Common myeloid progenitor, CD34-positive (primary cell): Measurements from ENCODE around the gene POLR2A.

ENCODE experiments used
- CTCF ChIA-PET: fragments of 350-600 bp; sonication (Branson Sonifier 250); formaldehyde crosslinking; loops from one replicate; lab custom pipeline; 2021; ENCODE audit warnings: antibody characterized with exemption; lab: Charles Lee
- POLR2A ChIA-PET: fragments of 350-600 bp; sonication (Branson Sonifier 250); formaldehyde crosslinking; loops from one replicate; lab custom pipeline; 2021; ENCODE audit warnings: antibody characterized with exemption; lab: Charles Lee
- DNase-seq, 3 donors: peaks; one replicate each; pipeline versions ENCODE4 v3.0.0 to v3.0.0-alpha.2; 2013
- H3K27ac ChIP-seq, 2 experiments: 1 replicate in 1 of 2; 2 replicates in 1 of 2; pipeline ENCODE4 v1.7.0; 2013; ENCODE audit warnings: inconsistent platforms in 2 of 2, low read length in 2 of 2, mild to moderate bottlenecking in 2 of 2, low read depth in 1 of 2, moderate library complexity in 1 of 2; ENCODE audit not compliant: severe bottlenecking in 2 of 2, insufficient read depth in 1 of 2, poor library complexity in 1 of 2
- H3K27me3 ChIP-seq, 5 experiments: replicated peaks in 2 of 5; 1 replicate in 3 of 5; 2 replicates in 2 of 5; pipeline versions ENCODE4 v1.6.1 to v1.7.0; 2013; ENCODE audit warnings: low read length in 4 of 5, mild to moderate bottlenecking in 2 of 5, moderate library complexity in 2 of 5, inconsistent platforms in 1 of 5; ENCODE audit not compliant: insufficient read depth in 5 of 5, control insufficient read depth in 4 of 5
- H3K36me3 ChIP-seq, 4 experiments: 1 replicate in 2 of 4; 2 replicates in 2 of 4; pipeline versions ENCODE4 v1.6.1 to v1.7.0; 2013; ENCODE audit warnings: low read length in 3 of 4, control low read depth in 1 of 4, mild to moderate bottlenecking in 1 of 4; ENCODE audit not compliant: control insufficient read depth in 4 of 4, insufficient read depth in 4 of 4
- H3K4me1 ChIP-seq, 4 experiments: 1 replicate in 3 of 4; 2 replicates in 1 of 4; pipeline versions ENCODE4 v1.6.1 to v1.7.1; 2013; ENCODE audit warnings: low read length in 3 of 4, mild to moderate bottlenecking in 3 of 4, control low read depth in 1 of 4, inconsistent platforms in 1 of 4, moderate library complexity in 1 of 4; ENCODE audit not compliant: control insufficient read depth in 4 of 4, insufficient read depth in 4 of 4; ENCODE audit errors: control extremely low read depth in 1 of 4
- H3K4me3 ChIP-seq, 7 experiments: 1 replicate in 4 of 7; 2 replicates in 3 of 7; pipeline versions ENCODE4 v1.5.1 to v1.7.0; 2013; ENCODE audit warnings: mild to moderate bottlenecking in 7 of 7, low read length in 6 of 7, moderate library complexity in 6 of 7, inconsistent platforms in 2 of 7, low read depth in 2 of 7, control low read depth in 1 of 7; ENCODE audit not compliant: insufficient read depth in 4 of 7, control insufficient read depth in 1 of 7; ENCODE audit errors: extremely low read depth in 1 of 7
- H3K9me3 ChIP-seq, 5 experiments: 1 replicate in 4 of 5; 2 replicates in 1 of 5; pipeline versions ENCODE4 v1.6.1 to v1.7.1; 2013; ENCODE audit warnings: low read length in 4 of 5, mild to moderate bottlenecking in 2 of 5, inconsistent platforms in 1 of 5, low read depth in 1 of 5, moderate library complexity in 1 of 5; ENCODE audit not compliant: control insufficient read depth in 4 of 5, insufficient read depth in 2 of 5; ENCODE audit errors: control extremely low read depth in 1 of 5
- WGBS: methylation state at CpG from one replicate; pipeline ENCODE4 v1.1.5; 2013; ENCODE audit not compliant: insufficient coverage; 5-methylcytosine and 5-hydroxymethylcytosine counted together

The POLR2A gene

GRCh38 chr17:7509937-7510336 lies 25.8 kb downstream of the POLR2A start:
- H3K27ac ChIP-seq = no peak overlapping the region
- ChIA-PET POLR2A (no interaction called here), CTCF (interaction anchor here (1.6 to 18.4 kb wide), 2 partner anchors 8 to 43 kb away, joined by 5 to 515 read pairs; partner anchors contain the start of genes SENP3, TNFSF12 and TNFSF13)
- H3K4me3 ChIP-seq = no peak overlapping the region
- H3K27me3 ChIP-seq = no peaks in the 10 kb centered on the region
- H3K9me3 ChIP-seq = no peaks in the 10 kb centered on the region
- H3K36me3 ChIP-seq = peaks cover 21 to 89% (median 70%) of the 10 kb centered on the region in 4 experiments
- H3K4me1 ChIP-seq = no peaks in the 10 kb centered on the region
- 92% methylated on average over 4 of the region's 5 CpGs for WGBS
- DNase-seq = no peak

GRCh38 chr17:7511108-7511507 lies 26.9 kb downstream of the POLR2A start:
- no peaks in the 10 kb centered on the region for H3K27me3 ChIP-seq
- ChIA-PET CTCF (interaction anchor here (18.4 kb wide), 1 partner anchor 42 kb away, joined by 515 read pairs; the partner anchor contains the start of genes SENP3, TNFSF12 and TNFSF13), POLR2A (interaction anchor here (0.6 to 1.2 kb wide), 2 partner anchors 25 to 49 kb away, joined by 4 read pairs; no protein-coding TSS in a partner anchor)
- no peak overlapping the region for H3K27ac ChIP-seq
- no peak overlapping the region for H3K4me3 ChIP-seq
- H3K9me3 ChIP-seq = no peaks in the 10 kb centered on the region
- peaks cover 0 to 3% (median 0%) of the 10 kb centered on the region in 4 experiments for H3K4me1 ChIP-seq
- DNase-seq = no peak
- peaks cover 20 to 81% (median 67%) of the 10 kb centered on the region in 4 experiments for H3K36me3 ChIP-seq
- 86% methylated on average over 8 of the region's 10 CpGs for WGBS

GRCh38 chr17:7512105-7512504 lies 27.9 kb downstream of the POLR2A start:
- Histone ChIP-seq H3K27ac (no peak overlapping the region), H3K4me3 (no peak overlapping the region), H3K9me3 (no peaks in the 10 kb centered on the region), H3K27me3 (no peaks in the 10 kb centered on the region), H3K36me3 (peaks cover 16 to 73% (median 57%) of the 10 kb centered on the region in 4 experiments), H3K4me1 (peaks cover 0 to 4% (median 0%) of the 10 kb centered on the region in 4 experiments)
- 90% methylated on average over 13 of the region's 15 CpGs for WGBS
- ChIA-PET CTCF (interaction anchor here (2.3 to 18.4 kb wide), 4 partner anchors 13 to 73 kb away, joined by 5 to 515 read pairs (median 19); partner anchors contain the start of genes MPDU1, SENP3, TNFSF12 and TNFSF13), POLR2A (interaction anchor here (1.2 kb wide), 1 partner anchor 48 kb away, joined by 4 read pairs; no protein-coding TSS in a partner anchor)
- no peak for DNase-seq

GRCh38 chr17:7512824-7513540 lies 28.8 kb downstream of the POLR2A start:
- 95% methylated on average over 18 of the region's 20 CpGs for WGBS
- H3K4me3 ChIP-seq = no peak overlapping the region
- DNase-seq = no peak
- ChIA-PET CTCF (interaction anchor here (0.8 to 18.4 kb wide), 14 partner anchors 8 to 157 kb away, joined by 3 to 515 read pairs (median 10); partner anchors contain the start of genes MPDU1, SENP3, SOX15 and TMEM102), POLR2A (interaction anchor here (4.2 kb wide), 1 partner anchor 47 kb away, joined by 45 read pairs; the partner anchor contains the start of genes SENP3 and TNFSF13)
- no peaks in the 10 kb centered on the region for H3K27me3 ChIP-seq
- H3K27ac ChIP-seq = no peak overlapping the region
- H3K36me3 ChIP-seq = peaks cover 14 to 65% (median 52%) of the 10 kb centered on the region in 4 experiments
- no peaks in the 10 kb centered on the region for H3K9me3 ChIP-seq
- peaks cover 0 to 4% (median 0%) of the 10 kb centered on the region in 4 experiments for H3K4me1 ChIP-seq

GRCh38 chr17:7513850-7514419 lies 29.8 kb downstream of the POLR2A start:
- no peak for DNase-seq
- 93% methylated on average over 15 of the region's 17 CpGs for WGBS
- POLR2A ChIA-PET = interaction anchor here (1.1 to 4.2 kb wide), 3 partner anchors 21 to 46 kb away, joined by 3 to 45 read pairs (median 3); partner anchors contain the start of genes SENP3 and TNFSF13
- Histone ChIP-seq H3K9me3 (no peaks in the 10 kb centered on the region), H3K27ac (no peak overlapping the region), H3K4me1 (peaks cover 0 to 4% (median 0%) of the 10 kb centered on the region in 4 experiments), H3K36me3 (peaks cover 11 to 57% (median 43%) of the 10 kb centered on the region in 4 experiments), H3K4me3 (no peak overlapping the region), H3K27me3 (no peaks in the 10 kb centered on the region)
- CTCF ChIA-PET = interaction anchor here (0.6 to 18.4 kb wide), 17 partner anchors 8 to 158 kb away, joined by 3 to 515 read pairs (median 11); partner anchors contain the start of genes MPDU1, SENP3, SOX15 and TMEM102

- no peak for DNase-seq
- CTCF ChIA-PET = interaction anchor here (0.6 to 18.4 kb wide), 19 partner anchors 8 to 621 kb away, joined by 3 to 515 read pairs (median 4); partner anchors contain the start of genes CD68, MPDU1, SENP3 and SOX15
- peaks cover 9 to 39% (median 26%) of the 10 kb centered on the region in 4 experiments for H3K36me3 ChIP-seq
- H3K27me3 ChIP-seq = no peaks in the 10 kb centered on the region
- H3K4me1 ChIP-seq = peaks cover 0 to 4% (median 0%) of the 10 kb centered on the region in 4 experiments
- H3K9me3 ChIP-seq = no peaks in the 10 kb centered on the region
- no peak overlapping the region for H3K4me3 ChIP-seq
- POLR2A ChIA-PET = interaction anchor here (0.6 to 4.2 kb wide), 2 partner anchors 22 to 44 kb away, joined by 6 to 45 read pairs; partner anchors contain the start of genes SENP3 and TNFSF13
- no peak overlapping the region for H3K27ac ChIP-seq
- WGBS = 82% methylated on average over 9 of the region's 13 CpGs
Observed at GRCh38 chr17:7515911-7516610, 31.9 kb downstream of the POLR2A start.
